CD8-positive, alpha-beta memory T cell (primary cell): ENCODE data around the gene KLHDC10. TPM values are rescaled to one million over a fixed set of nuclear protein-coding genes. Genes with fewer than 3 reads are reported as not detected.
A peak's percentile ranks its signal among the peaks of the same experiment; 100 is the strongest.

Experiments used
- CTCF ChIA-PET: fragments of 350-600 bp; sonication (Branson Sonifier 250); formaldehyde crosslinking; loops from one replicate; lab custom pipeline; 2021; ENCODE audit warnings: antibody characterized with exemption; lab: Charles Lee
- POLR2A ChIA-PET: fragments of 350-600 bp; sonication (Branson Sonifier 250); formaldehyde crosslinking; loops from one replicate; lab custom pipeline; 2021; ENCODE audit warnings: antibody characterized with exemption; lab: Charles Lee
- DNase-seq, 5 donors: peaks; one replicate each; pipeline versions ENCODE4 v3.0.0 to v3.0.0-alpha.2; 2020 to 2022; ENCODE audit warnings: mixed read lengths in 1 of 5
- H3K27ac ChIP-seq: one replicate; pipeline ENCODE4 v1.7.0; 2013; ENCODE audit warnings: low read depth, mild to moderate bottlenecking, low read length, moderate library complexity
- H3K27me3 ChIP-seq: 2 replicates; pipeline ENCODE4 v1.7.0; 2013; ENCODE audit warnings: low read length, mild to moderate bottlenecking; ENCODE audit not compliant: insufficient read depth, poor library complexity, severe bottlenecking
- H3K36me3 ChIP-seq: 2 replicates; pipeline ENCODE4 v1.7.0; 2013; ENCODE audit warnings: mild to moderate bottlenecking, low read length, moderate library complexity; ENCODE audit not compliant: insufficient read depth
- H3K4me1 ChIP-seq: 2 replicates; pipeline ENCODE4 v1.7.0; 2013; ENCODE audit warnings: mild to moderate bottlenecking, low read length, moderate library complexity; ENCODE audit not compliant: insufficient read depth
- H3K4me3 ChIP-seq: 2 replicates; pipeline ENCODE4 v1.7.0; 2013; ENCODE audit warnings: mild to moderate bottlenecking, low read length
- H3K9me3 ChIP-seq: 2 replicates; pipeline ENCODE4 v1.7.0; 2013; ENCODE audit warnings: mild to moderate bottlenecking, low read length
- H3K27ac Mint-ChIP-seq, 8 donors: one replicate each; pipeline ENCODE4 v1.8.0; 2020 to 2021; ENCODE audit warnings: mixed read lengths in 8 of 8, mild to moderate bottlenecking in 6 of 8, inconsistent platforms in 3 of 8, moderate library complexity in 3 of 8
- H3K27me3 Mint-ChIP-seq, 2 donors: one replicate each; pipeline ENCODE4 v1.8.0; 2020 to 2021; ENCODE audit warnings: mixed read lengths in 2 of 2, mild to moderate bottlenecking in 1 of 2, moderate library complexity in 1 of 2
- H3K36me3 Mint-ChIP-seq, 3 donors: one replicate each; pipeline ENCODE4 v1.8.0; 2020 to 2021; ENCODE audit warnings: mixed read lengths in 3 of 3, inconsistent platforms in 1 of 3, mild to moderate bottlenecking in 1 of 3
- H3K4me1 Mint-ChIP-seq, 3 donors: one replicate each; pipeline ENCODE4 v1.8.0; 2020 to 2021; ENCODE audit warnings: mixed read lengths in 3 of 3, inconsistent platforms in 1 of 3, mild to moderate bottlenecking in 1 of 3
- H3K4me3 Mint-ChIP-seq, 7 donors: one replicate each; pipeline ENCODE4 v1.8.0; 2020 to 2021; ENCODE audit warnings: mixed read lengths in 7 of 7, mild to moderate bottlenecking in 6 of 7, moderate library complexity in 4 of 7, inconsistent platforms in 2 of 7
- H3K9me3 Mint-ChIP-seq, 5 donors: one replicate each; pipeline ENCODE4 v1.8.0; 2020 to 2022; ENCODE audit warnings: mixed read lengths in 5 of 5, mild to moderate bottlenecking in 3 of 5, moderate library complexity in 2 of 5, inconsistent platforms in 1 of 5
- polyA plus RNA-seq: library from polyadenylated mRNA; unstranded; fragments of 300-500 nt; fragmentation: Illumina TruSeq; gene quantifications from one replicate; pipeline ENCODE4 v1.2.3, GENCODE V29; 2021
- total RNA-seq, 2 experiments: library from RNA; stranded (reverse); gene quantifications; one replicate each; pipeline ENCODE4 v1.2.3, GENCODE V29; 2021

KLHDC10 gene
- total and polyA plus RNA-seq, 3 experiments from 2014 or later, result 2.2 to 19.2 (median 18.7) TPM

GRCh38 chr7:130150587-130150986 lies 80.3 kb downstream of the KLHDC10 start:
- H3K27ac ChIP-seq, result no peak overlapping the region
- Mint-ChIP-seq H3K9me3 (peaks cover 0 to 2% (median 0%) of the 10 kb centered on the region in 5 donors), H3K4me1 (peaks cover 0 to 3% (median 2%) of the 10 kb centered on the region in 3 donors), H3K36me3 (no peaks in the 10 kb centered on the region), H3K27ac (no peak overlapping the region), H3K27me3 (peaks cover 0 to 3% of the 10 kb centered on the region in 2 donors), H3K4me3 (no peak overlapping the region)
- H3K4me1 ChIP-seq, result peaks cover 6% of the 10 kb centered on the region
- no peak overlapping the region for H3K4me3 ChIP-seq
- ChIA-PET POLR2A (interaction anchor here (0.7 kb wide), 1 partner anchor 55 kb away, joined by 3 read pairs; no protein-coding TSS in a partner anchor), CTCF (no interaction called here)
- H3K9me3 ChIP-seq, result peaks cover 6% of the 10 kb centered on the region
- DNase-seq, result no peak
- no peaks in the 10 kb centered on the region for H3K27me3 ChIP-seq
- H3K36me3 ChIP-seq, result no peaks in the 10 kb centered on the region

GRCh38 chr7:130151591-130152492 lies 81.5 kb downstream of the KLHDC10 start:
- Histone ChIP-seq H3K4me1 (peaks cover 6% of the 10 kb centered on the region), H3K27ac (no peak overlapping the region), H3K27me3 (no peaks in the 10 kb centered on the region), H3K36me3 (no peaks in the 10 kb centered on the region), H3K9me3 (peaks cover 6% of the 10 kb centered on the region), H3K4me3 (no peak overlapping the region)
- POLR2A ChIA-PET, result no interaction called here
- Mint-ChIP-seq H3K4me1 (no peaks in the 10 kb centered on the region), H3K27me3 (peaks cover 0 to 3% of the 10 kb centered on the region in 2 donors), H3K36me3 (no peaks in the 10 kb centered on the region), H3K27ac (no peak overlapping the region), H3K4me3 (no peak overlapping the region), H3K9me3 (peaks cover 0 to 7% (median 3%) of the 10 kb centered on the region in 5 donors)
- peak; percentile 10 to 63 (median 48) for DNase-seq
- CTCF ChIA-PET, result no interaction called here

- H3K4me3 Mint-ChIP-seq, result no peak overlapping the region
- H3K27me3 Mint-ChIP-seq, result peaks cover 0 to 3% of the 10 kb centered on the region in 2 donors
- H3K4me3 ChIP-seq, result no peak overlapping the region
- H3K36me3 ChIP-seq, result no peaks in the 10 kb centered on the region
- H3K27ac ChIP-seq, result no peak overlapping the region
- H3K27ac Mint-ChIP-seq, result no peak overlapping the region
- H3K4me1 ChIP-seq, result peaks cover 6% of the 10 kb centered on the region
- H3K36me3 Mint-ChIP-seq, result peaks cover 1 to 5% (median 2%) of the 10 kb centered on the region in 3 donors
- DNase-seq, result peak in 2 of 5 donors; percentile 7 to 50
- H3K27me3 ChIP-seq, result no peaks in the 10 kb centered on the region
- peaks cover 0 to 11% (median 7%) of the 10 kb centered on the region in 5 donors for H3K9me3 Mint-ChIP-seq
- ChIA-PET POLR2A (no interaction called here), CTCF (no interaction called here)
- peaks cover 6% of the 10 kb centered on the region for H3K9me3 ChIP-seq
- H3K4me1 Mint-ChIP-seq, result no peaks in the 10 kb centered on the region
Measured at GRCh38 chr7:130152493-130153210, 82.3 kb downstream of the KLHDC10 start.

GRCh38 chr7:130153211-130153908 lies 83.0 kb downstream of the KLHDC10 start:
- Mint-ChIP-seq H3K4me1 (no peaks in the 10 kb centered on the region), H3K36me3 (peaks cover 1 to 9% (median 4%) of the 10 kb centered on the region in 3 donors)
- CTCF ChIA-PET, result no interaction called here

GRCh38 chr7:130154131-130154500 lies 83.8 kb downstream of the KLHDC10 start:
- ChIA-PET CTCF (no interaction called here), POLR2A (no interaction called here)
- no peak for DNase-seq
- H3K27ac ChIP-seq, result no peak overlapping the region
- peaks cover 6 to 14% (median 9%) of the 10 kb centered on the region in 3 donors for H3K36me3 Mint-ChIP-seq
- H3K4me1 ChIP-seq, result peaks cover 6% of the 10 kb centered on the region
- H3K9me3 ChIP-seq, result peaks cover 6% of the 10 kb centered on the region
- peaks cover 0 to 16% (median 12%) of the 10 kb centered on the region in 5 donors for H3K9me3 Mint-ChIP-seq
- no peaks in the 10 kb centered on the region for H3K36me3 ChIP-seq
- H3K4me3 ChIP-seq, result no peak overlapping the region
- no peak overlapping the region for H3K27ac Mint-ChIP-seq
- H3K27me3 ChIP-seq, result no peaks in the 10 kb centered on the region
- H3K4me3 Mint-ChIP-seq, result no peak overlapping the region
- H3K27me3 Mint-ChIP-seq, result peaks cover 0 to 3% of the 10 kb centered on the region in 2 donors
- no peaks in the 10 kb centered on the region for H3K4me1 Mint-ChIP-seq

More at GRCh38 chr7:130153211-130153908, 83.0 kb downstream of the KLHDC10 start:
- H3K9me3 ChIP-seq, result peaks cover 6% of the 10 kb centered on the region
- no peak overlapping the region for H3K27ac ChIP-seq
- no peaks in the 10 kb centered on the region for H3K36me3 ChIP-seq
- no peaks in the 10 kb centered on the region for H3K27me3 ChIP-seq
- peaks cover 6% of the 10 kb centered on the region for H3K4me1 ChIP-seq
- Mint-ChIP-seq H3K9me3 (peaks cover 0 to 16% (median 12%) of the 10 kb centered on the region in 5 donors), H3K4me3 (no peak overlapping the region), H3K27ac (no peak overlapping the region), H3K27me3 (peaks cover 0 to 3% of the 10 kb centered on the region in 2 donors)
- POLR2A ChIA-PET, result no interaction called here
- DNase-seq, result no peak
- H3K4me3 ChIP-seq, result no peak overlapping the region

GRCh38 chr7:130154501-130155317 lies 84.4 kb downstream of the KLHDC10 start:
- POLR2A ChIA-PET, result interaction anchor here (0.5 kb wide), 1 partner anchor 9 kb away, joined by 4 read pairs; no protein-coding TSS in a partner anchor
- H3K27ac ChIP-seq, result no peak overlapping the region

GRCh38 chr7:130156140-130156539 lies 85.8 kb downstream of the KLHDC10 start:
- Histone ChIP-seq H3K4me1 (peaks cover 6% of the 10 kb centered on the region), H3K27ac (no peak overlapping the region), H3K4me3 (no peak overlapping the region), H3K36me3 (no peaks in the 10 kb centered on the region), H3K27me3 (no peaks in the 10 kb centered on the region), H3K9me3 (peaks cover 6% of the 10 kb centered on the region)
- DNase-seq, result no peak
- Mint-ChIP-seq H3K4me3 (no peak overlapping the region), H3K27ac (no peak overlapping the region), H3K36me3 (peaks cover 19 to 34% (median 25%) of the 10 kb centered on the region in 3 donors), H3K9me3 (peaks cover 0 to 16% (median 12%) of the 10 kb centered on the region in 5 donors), H3K4me1 (no peaks in the 10 kb centered on the region), H3K27me3 (peaks cover 0 to 3% of the 10 kb centered on the region in 2 donors)
- ChIA-PET CTCF (interaction anchor here (1.2 kb wide), 1 partner anchor 15 kb away, joined by 3 read pairs; no protein-coding TSS in a partner anchor), POLR2A (no interaction called here)

More at GRCh38 chr7:130154501-130155317, 84.4 kb downstream of the KLHDC10 start:
- Mint-ChIP-seq H3K36me3 (peaks cover 9 to 20% (median 10%) of the 10 kb centered on the region in 3 donors), H3K4me3 (peak overlapping the region in 1 of 7 donors; percentile 72), H3K9me3 (peaks cover 0 to 16% (median 12%) of the 10 kb centered on the region in 5 donors), H3K27ac (no peak overlapping the region), H3K4me1 (no peaks in the 10 kb centered on the region), H3K27me3 (peaks cover 0 to 3% of the 10 kb centered on the region in 2 donors)
- peaks cover 6% of the 10 kb centered on the region for H3K9me3 ChIP-seq
- H3K4me1 ChIP-seq, result peaks cover 6% of the 10 kb centered on the region
- H3K4me3 ChIP-seq, result no peak overlapping the region
- CTCF ChIA-PET, result no interaction called here
- DNase-seq, result no peak
- H3K36me3 ChIP-seq, result no peaks in the 10 kb centered on the region
- H3K27me3 ChIP-seq, result no peaks in the 10 kb centered on the region
